GM23338 (cell line): Measurements from ENCODE around the gene MYO9B.

Source experiments
- CTCF ChIP-seq, 2 experiments: fragments of 200-600 bp in 1 of 2; sonication (generic) in 1 of 2; conservative IDR thresholded peaks; 2 replicates each; pipeline versions ENCODE4 v1.5.1 to v1.6.1; 2016 to 2017; ENCODE audit warnings: antibody characterized with exemption in 2 of 2, low read depth in 2 of 2, mild to moderate bottlenecking in 2 of 2, moderate library complexity in 1 of 2
- EZH2 ChIP-seq: fragments of 200-600 bp; sonication (generic); IDR thresholded peaks from one replicate; pipeline ENCODE4 v1.8.0; 2017; ENCODE audit warnings: antibody characterized with exemption, mild to moderate bottlenecking, low read depth; ENCODE audit not compliant: unreplicated experiment
- EZH2phosphoT487 ChIP-seq: fragments of 200-600 bp; sonication (generic); IDR thresholded peaks from one replicate; pipeline ENCODE4 v1.8.1; 2018; ENCODE audit warnings: antibody characterized with exemption; ENCODE audit not compliant: unreplicated experiment
- POLR2AphosphoS5 ChIP-seq: IDR thresholded peaks from 2 replicates; pipeline ENCODE4 v1.6.1; 2016; ENCODE audit warnings: antibody characterized with exemption, low read depth
- REST ChIP-seq: IDR thresholded peaks from one replicate; pipeline ENCODE4 v1.6.1; 2018; ENCODE audit warnings: antibody characterized with exemption; ENCODE audit not compliant: unreplicated experiment
- STAT1 ChIP-seq: IDR thresholded peaks from one replicate; pipeline ENCODE4 v1.6.1; 2016; ENCODE audit warnings: antibody characterized with exemption; ENCODE audit not compliant: unreplicated experiment
- ZNF462 ChIP-seq: fragments of 250-450 bp; sonication (Bioruptor Pico); IDR thresholded peaks from 2 replicates; pipeline ENCODE4 v1.5.0; 2020; ENCODE audit warnings: mild to moderate bottlenecking, moderate library complexity

GRCh38 chr19:17108453-17108784 lies 32.8 kb downstream of the MYO9B start:
- TF ChIP-seq STAT1: no peak
- no peak for TF ChIP-seq CTCF (conservative IDR thresholded peaks at IDR 0.05; ENCODE audit: low read depth in 2 of 2)
- TF ChIP-seq POLR2AphosphoS5: no peak
- TF ChIP-seq EZH2phosphoT487: no peak
- TF ChIP-seq EZH2: no peak
- no peak for TF ChIP-seq ZNF462 (CRISPR knock-in tag)
- TF ChIP-seq REST: no peak
